ENCODE data around the gene MUCL3.
"Not testable (repeated sequence)": the region's sequence is repeated elsewhere in the genome, so short reads cannot be mapped to it uniquely, and the experiment has no call there.

MUCL3 gene

GRCh38 chr6:30944051-30944450 lies 3.3 kb downstream of the MUCL3 start:
- DNase-seq (ENCODE audit: low read depth): no peak

- no peak for DNase-seq (ENCODE audit: low read depth)
These were observed 4.5 kb downstream of the MUCL3 start for GRCh38 chr6:30945281-30945680.

- no peak for DNase-seq (ENCODE audit: low read depth)
These were observed 6.5 kb downstream of the MUCL3 start for GRCh38 chr6:30947231-30947630.

GRCh38 chr6:30948811-30949210 lies 8.0 kb downstream of the MUCL3 start:
- no peak for DNase-seq (ENCODE audit: low read depth)

- DNase-seq (ENCODE audit: low read depth): no peak
These were observed 11.2 kb downstream of the MUCL3 start for GRCh38 chr6:30951907-30952469.

GRCh38 chr6:30954631-30955366 lies 14.0 kb downstream of the MUCL3 start:
- DNase-seq (ENCODE audit: low read depth): no peak

GRCh38 chr6:30955367-30956042 lies 14.7 kb downstream of the MUCL3 start:
- peak; percentile 65 for DNase-seq (ENCODE audit: low read depth)

GRCh38 chr6:30957716-30958115 lies 16.9 kb downstream of the MUCL3 start:
- no peak for DNase-seq (ENCODE audit: low read depth)

GRCh38 chr6:30960907-30961673 lies 20.3 kb downstream of the MUCL3 start:
- no peak for DNase-seq (ENCODE audit: low read depth)

- no peak for DNase-seq (ENCODE audit: low read depth)
These were observed 21.9 kb downstream of the MUCL3 start for GRCh38 chr6:30962716-30963115.

GRCh38 chr6:30963641-30964040 lies 22.9 kb downstream of the MUCL3 start:
- no peak for DNase-seq (ENCODE audit: low read depth)

- DNase-seq (ENCODE audit: low read depth): no peak
These were observed 23.3 kb downstream of the MUCL3 start for GRCh38 chr6:30964075-30964474.

GRCh38 chr6:30965140-30965601 lies 24.4 kb downstream of the MUCL3 start:
- no peak for DNase-seq (ENCODE audit: low read depth)

- DNase-seq (ENCODE audit: low read depth): no peak
These were observed 25.4 kb downstream of the MUCL3 start for GRCh38 chr6:30966154-30966553.

GRCh38 chr6:30969171-30969570 lies 28.4 kb downstream of the MUCL3 start:
- DNase-seq (ENCODE audit: low read depth): not testable (repeated sequence)

- no peak for DNase-seq (ENCODE audit: low read depth)
These were observed 30.2 kb downstream of the MUCL3 start for GRCh38 chr6:30970946-30971345.

- no peak for DNase-seq (ENCODE audit: low read depth)
These were observed 32.0 kb downstream of the MUCL3 start for GRCh38 chr6:30972816-30973215.

GRCh38 chr6:30974490-30975252 lies 33.9 kb downstream of the MUCL3 start:
- no peak for DNase-seq (ENCODE audit: low read depth)

GRCh38 chr6:30979141-30979540 lies 38.4 kb downstream of the MUCL3 start:
- DNase-seq (ENCODE audit: low read depth): no peak

GRCh38 chr6:30979690-30980089 lies 38.9 kb downstream of the MUCL3 start:
- DNase-seq (ENCODE audit: low read depth): no peak

- DNase-seq (ENCODE audit: low read depth): no peak
These were observed 41.4 kb downstream of the MUCL3 start for GRCh38 chr6:30981942-30982772.
